Head of caudate nucleus (tissue), 42 donors: ENCODE results near the gene BAIAP2L1.
"Not testable (repeated sequence)": the region's sequence is repeated elsewhere in the genome, so short reads cannot be mapped to it uniquely, and the experiment has no call there.

Source experiments
- DNase-seq, 42 donors: peaks; one replicate each; pipeline versions ENCODE4 v3.0.0 to v3.0.0-alpha.2; 2020 to 2021; ENCODE audit warnings: mixed read lengths in 7 of 42
- intact Hi-C: fragments of 100-400 bp; cut with DNase I; formaldehyde crosslinking; loops from one replicate; pipeline ENCODE4 v1.15.0; 2022

Gene BAIAP2L1

GRCh38 chr7:98404840-98405239 lies 4.0 kb upstream of the BAIAP2L1 start:
- DNase-seq, result no peak
- intact Hi-C loops, result no loop called here

- intact Hi-C loops, result no loop called here
- no peak for DNase-seq
Observed at GRCh38 chr7:98399890-98400541, 874 bp downstream of the BAIAP2L1 start.

DNA sequence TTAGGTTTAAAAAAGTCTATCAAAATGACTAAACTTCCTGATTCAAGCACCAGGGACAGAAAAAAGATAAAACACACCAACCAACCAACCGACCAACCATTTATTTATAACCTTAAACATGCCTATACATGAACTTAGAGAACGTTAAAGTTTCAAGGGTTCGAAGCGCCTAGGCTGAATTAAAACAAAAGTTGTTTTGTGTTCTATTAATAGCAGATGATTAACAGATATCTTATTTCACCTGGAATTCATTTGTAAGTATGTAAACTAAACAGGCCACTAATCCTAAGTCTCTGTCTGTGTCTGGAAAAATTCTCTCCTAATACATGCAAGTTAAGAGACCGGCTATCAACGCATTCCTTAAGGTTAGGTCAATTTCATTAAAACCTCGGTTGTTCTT lies 1.4 kb downstream of the BAIAP2L1 start:
- intact Hi-C loops, result no loop called here

DNA sequence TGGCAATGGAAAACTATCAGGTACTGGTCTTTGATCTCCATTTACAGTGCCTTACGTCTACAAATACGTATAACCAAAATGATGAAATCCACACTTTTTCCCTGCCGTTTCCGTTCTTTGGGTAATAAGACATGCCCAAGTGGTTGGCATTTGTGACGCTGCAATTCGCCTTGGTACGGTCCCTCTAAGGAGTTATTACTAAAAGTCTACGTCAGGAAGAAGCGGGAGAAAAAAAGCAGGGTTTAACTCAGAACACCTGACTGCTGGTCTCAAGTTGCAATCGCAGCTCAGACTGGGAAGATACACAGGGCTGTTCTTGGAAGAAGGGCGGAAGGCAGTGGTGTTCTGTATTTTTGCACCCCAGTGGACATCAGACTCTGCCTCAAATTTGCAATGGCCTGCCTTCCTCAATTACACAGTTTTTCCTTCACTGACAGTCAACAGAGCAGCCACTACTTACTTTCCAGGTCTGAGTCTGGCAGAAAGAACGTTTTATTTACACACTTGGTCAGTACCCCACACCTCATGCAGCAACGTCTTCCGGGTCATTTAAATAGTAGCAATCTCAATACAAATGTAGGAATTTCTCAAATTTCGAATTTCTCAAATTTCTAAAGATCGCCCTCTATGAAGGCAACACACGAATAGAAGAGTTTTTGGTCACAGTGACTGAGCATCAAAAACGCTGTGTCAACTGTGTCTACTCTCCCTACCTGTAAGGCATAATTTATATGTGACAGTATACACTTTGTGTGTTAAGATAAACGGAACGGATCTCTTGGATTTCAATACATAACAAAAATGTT lies 2.1 kb downstream of the BAIAP2L1 start:
- no peak for DNase-seq
- intact Hi-C loops, result no loop called here

More for the DNA sequence above, 1.4 kb downstream of the BAIAP2L1 start:
- no peak for DNase-seq

DNA sequence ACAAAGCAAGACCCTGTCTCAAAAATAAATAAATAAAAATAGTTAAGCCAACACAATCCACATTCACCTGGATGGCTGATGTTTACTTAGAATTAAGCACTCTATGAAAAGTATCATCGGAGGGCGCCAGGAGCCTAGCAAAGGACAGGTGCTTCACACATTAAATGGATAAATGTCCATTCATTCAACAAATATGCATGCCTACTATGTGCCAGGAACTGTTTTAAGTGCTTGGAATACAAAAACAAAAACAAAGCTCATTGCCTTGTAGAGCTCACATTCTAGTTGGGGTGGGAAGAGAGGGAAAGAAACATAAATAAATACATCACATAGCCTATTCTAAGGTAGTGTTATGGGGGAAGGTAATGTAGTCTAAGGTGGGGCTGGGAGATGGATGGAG lies 4.1 kb downstream of the BAIAP2L1 start:
- intact Hi-C loops, result no loop called here
- DNase-seq, result no peak

- intact Hi-C loops, result no loop called here
Observed at GRCh38 chr7:98395951-98396350, 4.9 kb downstream of the BAIAP2L1 start.

DNA sequence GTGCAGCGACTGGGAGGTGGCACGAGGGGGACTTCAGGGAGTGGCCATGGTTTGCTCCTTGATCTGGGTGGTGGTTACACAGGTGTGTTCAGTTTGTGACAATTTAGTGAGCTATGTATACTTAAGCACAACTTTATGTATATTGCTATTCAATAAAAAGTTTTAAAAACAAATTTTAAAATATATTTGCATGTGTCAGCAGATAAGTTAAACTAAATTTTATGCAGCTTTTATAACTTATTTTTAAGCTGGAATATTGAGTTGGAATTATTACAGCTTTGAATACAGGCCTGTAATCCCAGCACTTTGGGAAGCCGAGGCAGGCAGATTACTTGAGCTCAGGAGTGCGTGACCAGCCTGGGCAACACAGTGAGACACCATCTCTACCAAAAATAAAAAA lies 5.4 kb downstream of the BAIAP2L1 start:
- DNase-seq, result no peak

More at GRCh38 chr7:98395951-98396350, 4.9 kb downstream of the BAIAP2L1 start:
- DNase-seq, result no peak

DNA sequence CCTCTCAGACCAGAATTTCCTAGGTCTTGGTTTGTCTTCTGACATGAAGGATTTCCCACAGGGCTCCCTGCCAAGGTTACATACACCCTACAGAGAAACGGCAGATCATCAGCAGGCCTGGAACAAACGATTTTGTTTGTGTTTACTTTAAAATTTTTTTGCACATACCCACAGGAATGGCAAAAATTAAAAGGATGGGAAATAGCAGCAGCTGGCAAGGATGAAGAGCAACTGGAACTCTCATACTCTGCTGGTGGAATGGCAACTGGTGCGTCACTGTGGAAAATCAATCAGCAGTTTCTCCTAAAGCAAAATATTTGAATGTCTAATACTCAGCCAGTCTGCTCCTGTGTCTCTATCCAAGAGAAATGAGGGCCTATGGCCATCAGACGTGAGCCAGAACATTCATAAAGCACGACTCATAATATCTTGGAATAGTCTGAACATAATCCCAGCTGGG lies 6.5 kb downstream of the BAIAP2L1 start:
- intact Hi-C loops, result no loop called here

More for the DNA sequence above, 5.4 kb downstream of the BAIAP2L1 start:
- intact Hi-C loops, result no loop called here

DNA sequence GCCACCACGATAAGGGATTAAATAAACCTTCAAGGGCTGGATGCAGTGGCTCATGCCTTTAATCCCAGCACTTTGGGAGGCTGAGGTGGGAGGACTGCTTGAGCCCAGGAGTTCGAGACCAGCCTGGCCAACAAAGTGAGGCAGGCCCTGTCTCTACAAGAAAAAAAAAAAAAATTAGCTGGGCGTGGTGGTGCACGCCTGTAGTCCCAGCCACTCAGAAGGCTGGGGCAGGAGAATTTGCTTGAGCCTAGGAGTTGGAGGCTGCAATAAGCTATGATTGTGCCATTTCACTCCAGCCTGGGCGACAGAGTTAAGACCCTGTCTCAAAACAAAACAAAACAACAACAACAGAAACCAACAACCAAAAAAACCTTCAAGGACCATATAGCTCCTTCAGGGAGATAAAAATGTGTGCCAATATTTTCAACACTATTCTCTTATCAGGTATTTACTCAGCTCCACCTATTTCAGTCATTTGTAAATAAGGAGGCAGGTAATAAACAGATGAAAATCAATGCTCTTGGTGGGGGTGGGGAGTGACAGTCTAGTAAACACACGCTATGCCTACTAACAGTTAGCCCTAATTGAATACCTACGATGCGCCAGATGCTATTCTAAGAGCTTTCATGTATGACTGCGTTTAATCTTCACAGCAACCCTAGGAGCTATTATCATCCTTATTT lies 13.2 kb downstream of the BAIAP2L1 start:
- no peak for DNase-seq
- intact Hi-C loops, result no loop called here

More for the DNA sequence above, 6.5 kb downstream of the BAIAP2L1 start:
- DNase-seq, result no peak

- intact Hi-C loops, result no loop called here
- DNase-seq, result no peak
Observed at GRCh38 chr7:98387131-98387530, 13.8 kb downstream of the BAIAP2L1 start.

DNA sequence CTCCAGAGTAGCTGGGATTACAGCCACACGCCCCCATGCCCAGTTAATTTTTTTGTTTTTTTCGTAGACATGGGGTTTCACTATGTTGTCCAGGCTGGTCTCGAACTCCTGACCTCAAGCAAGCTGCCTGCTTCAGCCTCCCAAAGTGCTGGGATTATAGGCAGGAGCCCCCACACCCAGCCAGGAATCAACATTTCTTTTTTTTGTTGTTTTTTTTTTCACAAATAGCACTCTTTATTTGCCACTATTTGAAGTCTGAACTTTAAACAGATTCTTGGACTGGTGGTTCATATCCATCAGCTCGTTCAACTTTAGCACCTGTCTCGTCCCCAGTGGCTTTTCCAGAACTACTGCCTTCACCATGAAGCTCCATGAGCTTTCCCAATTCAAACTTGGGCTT lies 15.4 kb downstream of the BAIAP2L1 start:
- DNase-seq, intact Hi-C loops: not testable (repeated sequence)

- DNase-seq, result no peak
- intact Hi-C loops, result no loop called here
Observed at GRCh38 chr7:98378210-98378819, 22.6 kb downstream of the BAIAP2L1 start.

GRCh38 chr7:98376711-98377110 lies 24.2 kb downstream of the BAIAP2L1 start:
- no peak for DNase-seq
- intact Hi-C loops, result no loop called here

GRCh38 chr7:98375664-98376063 lies 25.2 kb downstream of the BAIAP2L1 start:
- DNase-seq, result no peak
- intact Hi-C loops, result no loop called here

DNA sequence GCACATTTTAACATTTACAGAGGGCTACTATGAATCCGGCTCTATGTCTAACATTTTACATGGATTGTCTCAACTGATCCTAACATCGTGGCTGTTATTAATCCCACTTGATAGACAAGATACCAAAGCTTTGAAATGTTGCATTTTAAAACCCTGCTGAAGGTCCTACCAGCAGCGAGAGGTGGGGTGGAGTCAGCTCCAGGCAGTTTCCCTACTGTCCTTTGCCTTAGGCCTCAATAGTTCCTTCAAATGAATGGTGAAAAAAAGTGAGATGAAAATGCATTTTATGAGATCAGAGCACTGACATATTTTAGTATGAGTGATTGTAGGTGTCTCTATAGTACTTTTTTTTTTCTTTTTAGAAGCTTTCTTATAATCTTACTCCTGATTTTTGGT lies 26.6 kb downstream of the BAIAP2L1 start:
- no peak for DNase-seq

GRCh38 chr7:98372993-98373392 lies 27.9 kb downstream of the BAIAP2L1 start:
- intact Hi-C loops, result no loop called here
- no peak for DNase-seq

More for the DNA sequence above, 26.6 kb downstream of the BAIAP2L1 start:
- intact Hi-C loops, result no loop called here

DNA sequence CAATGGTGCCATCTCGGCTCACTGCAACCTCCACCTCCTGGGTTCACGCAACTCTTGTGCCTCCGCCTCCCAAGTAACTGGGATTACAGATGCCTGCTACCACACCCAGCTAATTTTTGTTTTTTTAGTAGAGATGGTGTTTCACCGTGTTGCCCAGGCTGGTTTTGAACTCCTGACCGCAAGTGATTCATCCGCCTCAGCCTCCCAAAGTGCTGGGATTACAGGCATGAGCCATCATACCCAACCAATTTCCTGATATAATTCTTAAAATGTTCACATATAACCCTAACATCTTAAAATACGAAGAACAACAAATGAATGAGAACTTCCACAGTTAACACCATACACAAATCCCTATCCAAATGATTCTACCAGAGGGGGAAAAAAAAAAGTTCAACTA lies 31.2 kb downstream of the BAIAP2L1 start:
- no peak for DNase-seq
- intact Hi-C loops, result no loop called here

GRCh38 chr7:98368716-98369115 lies 32.2 kb downstream of the BAIAP2L1 start:
- intact Hi-C loops, result no loop called here
- DNase-seq, result no peak

- intact Hi-C loops, result no loop called here
- no peak for DNase-seq
Observed at GRCh38 chr7:98366562-98366938, 34.3 kb downstream of the BAIAP2L1 start.
